HUDEP-2 (cell line): ENCODE measurements around the gene NFIC.
"Not testable (repeated sequence)": the region's sequence is repeated elsewhere in the genome, so short reads cannot be mapped to it uniquely, and the experiment has no call there.

Experiments used
- DNase-seq, 76 experiments: peaks; one replicate each; lab custom pipeline; 2025; ENCODE audit not compliant: unreplicated experiment in 76 of 76; lab: John Stamatoyannopoulos, UW

The NFIC gene

GRCh38 chr19:3365836-3366752, at the start of gene NFIC:
TSS of gene NFIC (plus strand) at chr19:3366583. CDS start at chr19:3366637, 54 bp downstream.
- peak in 61 of 76 experiments; percentile 24 to 81 (median 67) for DNase-seq

GRCh38 chr19:3316659-3317207, 49.6 kb upstream of the NFIC start:
- DNase-seq: no peak

- no peak for DNase-seq
Measured at GRCh38 chr19:3319643-3320353, 46.6 kb upstream of the NFIC start.

DNA sequence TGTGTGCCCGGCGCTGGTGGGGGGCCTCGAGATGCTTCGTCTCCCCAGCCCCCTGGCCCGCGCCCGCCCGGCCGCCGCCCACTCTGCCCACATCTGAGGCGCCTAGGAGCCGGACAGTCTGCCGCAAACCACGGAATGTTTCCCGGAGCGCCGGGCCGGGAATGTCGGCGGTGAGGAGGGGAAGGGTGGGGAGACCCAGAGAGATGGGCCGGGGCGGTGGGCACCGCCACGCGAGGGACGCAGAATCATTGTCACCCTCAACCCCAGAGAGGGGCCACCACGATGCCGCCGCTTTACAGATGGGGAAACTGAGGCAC, 46.1 kb upstream of the NFIC start:
- no peak for DNase-seq

DNA sequence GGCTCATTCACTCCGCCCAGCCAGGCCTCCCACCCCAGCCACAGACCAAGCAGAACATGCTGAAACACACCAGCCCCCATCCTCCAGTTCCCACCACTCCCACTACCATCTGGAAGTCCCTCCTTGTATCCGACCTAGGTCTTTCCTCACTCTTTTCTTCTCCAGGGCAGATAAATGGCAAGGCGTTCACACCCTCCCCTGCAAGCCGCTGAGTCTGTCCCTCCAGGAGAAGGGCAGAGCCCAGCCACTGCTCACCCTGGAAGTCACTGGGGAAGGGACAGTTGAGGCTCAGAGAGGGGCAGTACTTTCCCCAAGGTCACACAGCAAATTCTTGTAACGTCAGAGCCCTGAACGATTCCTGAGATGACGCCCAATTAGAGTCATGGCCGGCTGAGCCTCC, 45.5 kb upstream of the NFIC start:
- DNase-seq: no peak

GRCh38 chr19:3321696-3322095, 44.7 kb upstream of the NFIC start:
- DNase-seq: no peak

DNA sequence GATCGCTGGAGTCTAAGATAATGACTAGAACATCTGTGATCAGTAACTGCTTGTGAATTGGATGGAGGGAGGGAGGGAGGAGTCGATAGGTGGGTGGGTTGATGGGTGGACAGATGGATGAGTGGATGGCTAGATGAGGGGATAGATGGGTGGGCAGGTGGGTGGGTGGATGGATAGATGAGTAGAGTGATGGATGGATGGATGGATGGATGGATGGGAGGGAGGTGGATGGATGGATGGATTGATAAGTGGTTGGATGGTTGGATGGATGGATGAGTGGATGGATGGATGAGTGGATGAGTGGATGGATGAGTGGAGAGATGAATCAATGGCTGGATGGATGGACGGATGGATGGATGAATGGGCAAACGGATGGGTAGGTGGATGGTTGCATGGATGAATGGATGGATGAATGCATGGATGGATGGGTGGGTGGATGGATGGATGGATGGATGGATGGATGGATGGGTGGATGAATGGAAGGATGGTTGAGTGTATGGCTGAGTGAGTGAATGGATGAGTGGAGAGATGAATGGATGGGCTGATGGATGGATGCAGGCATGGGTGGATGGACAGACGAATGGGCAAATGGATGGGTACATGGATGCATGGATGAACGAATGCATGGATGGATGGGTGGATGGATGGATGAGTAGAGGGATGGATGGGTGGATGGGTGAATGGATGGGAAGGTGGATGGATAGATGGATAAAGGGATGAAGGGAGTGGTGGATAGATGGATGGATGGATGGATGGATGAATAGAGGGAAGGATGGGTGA, 44.0 kb upstream of the NFIC start:
- DNase-seq: no peak

DNA sequence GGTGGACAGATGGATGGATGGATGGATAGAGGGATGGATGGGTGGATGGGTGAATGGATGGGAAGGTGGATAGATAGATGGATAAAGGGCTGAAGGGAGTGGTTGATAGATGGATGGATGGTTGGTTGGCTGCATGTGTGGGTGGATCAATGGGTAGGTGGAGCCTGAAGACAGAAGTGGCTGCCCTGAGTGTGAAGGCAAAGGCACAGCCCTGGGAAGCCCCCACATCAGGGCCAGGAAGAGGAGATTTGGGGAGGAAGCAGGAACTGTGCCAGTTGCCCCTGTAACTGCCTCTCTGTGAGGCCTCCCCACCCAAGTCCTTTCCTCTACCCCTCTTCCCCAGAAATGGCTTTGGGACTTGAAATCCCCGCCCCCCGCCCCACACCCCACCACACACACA, 43.4 kb upstream of the NFIC start:
- no peak for DNase-seq

DNA sequence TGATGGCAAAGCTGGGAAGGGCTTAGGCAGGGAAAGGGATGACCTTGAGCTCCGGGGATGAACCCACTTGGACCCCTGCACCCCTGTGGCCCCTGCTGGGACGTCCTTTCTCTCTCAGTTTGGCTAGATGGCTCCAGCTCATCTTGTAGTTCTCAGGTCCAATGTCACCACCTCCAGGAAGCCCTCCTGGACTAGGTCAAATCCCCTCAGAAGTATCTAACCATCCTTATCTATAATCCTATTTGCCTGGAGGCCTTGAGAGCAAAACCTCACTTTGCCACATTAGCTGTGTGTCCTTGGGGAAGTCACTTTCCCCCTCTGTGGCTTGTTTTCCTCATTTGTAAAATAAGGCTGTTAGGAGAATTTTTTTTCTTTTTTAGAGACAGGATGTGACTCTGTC, 42.7 kb upstream of the NFIC start:
- no peak for DNase-seq

DNA sequence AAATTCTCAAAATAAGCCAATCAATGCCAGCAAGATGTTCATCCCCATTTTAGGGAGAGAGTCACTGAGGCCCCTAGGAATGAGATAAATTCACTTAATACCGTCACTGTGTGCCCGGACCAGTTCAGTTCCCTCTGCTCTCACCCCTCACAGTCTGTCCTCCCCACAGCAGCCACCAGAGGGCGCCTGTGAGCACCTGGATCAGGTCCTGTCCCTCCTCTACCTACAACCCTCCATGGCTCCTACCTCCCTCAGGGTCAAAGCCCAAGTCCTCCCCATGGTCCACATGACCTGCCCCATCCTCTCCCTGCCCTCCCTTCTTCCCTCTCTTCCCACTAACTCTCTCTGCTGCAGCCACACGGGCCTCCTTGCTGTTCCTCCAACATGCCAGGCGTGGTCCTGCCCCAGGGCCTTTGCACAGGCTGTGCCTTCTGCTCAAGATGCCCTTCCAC, 42.0 kb upstream of the NFIC start:
- DNase-seq: peak in 65 of 76 experiments; percentile 16 to 91 (median 69)

DNA sequence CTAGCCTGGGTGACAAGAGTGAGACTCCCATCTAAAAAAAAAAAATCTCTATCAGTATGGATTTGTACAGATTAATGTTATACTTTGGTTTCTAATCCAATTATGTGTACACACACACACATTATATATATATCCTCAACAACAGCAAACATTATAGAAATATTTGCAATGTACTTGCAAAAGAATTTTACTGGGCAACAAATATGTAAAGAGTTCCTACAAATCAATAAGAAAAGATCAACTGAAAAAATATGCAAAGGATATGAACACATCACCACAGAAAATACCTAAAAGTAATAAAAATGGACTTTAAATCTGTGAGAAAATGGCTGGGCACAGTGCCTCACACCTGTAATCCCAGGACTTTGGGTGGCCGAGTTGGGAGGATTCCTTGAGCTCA, 40.9 kb upstream of the NFIC start:
- DNase-seq: no peak

GRCh38 chr19:3328743-3329142, 37.6 kb upstream of the NFIC start:
- DNase-seq: no peak

DNA sequence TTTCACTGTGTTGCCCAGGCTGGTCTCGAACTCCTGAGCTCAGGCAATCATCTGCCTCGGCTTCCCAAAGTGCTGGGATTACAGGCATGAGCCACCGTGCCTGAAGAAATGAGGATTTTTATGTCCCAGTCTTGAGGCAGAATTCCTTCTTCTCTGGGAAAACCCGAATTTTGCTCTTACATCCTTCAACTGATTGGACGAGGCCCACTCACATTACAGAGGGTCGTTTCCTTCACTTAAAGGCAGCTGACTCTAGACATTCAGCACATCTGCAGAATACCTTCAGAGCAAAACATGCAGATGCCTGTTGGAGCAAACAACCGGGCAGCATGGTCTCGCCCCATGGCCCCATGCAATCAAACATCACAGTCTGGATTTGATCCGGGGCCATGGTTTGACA, 36.3 kb upstream of the NFIC start:
- no peak for DNase-seq

DNA sequence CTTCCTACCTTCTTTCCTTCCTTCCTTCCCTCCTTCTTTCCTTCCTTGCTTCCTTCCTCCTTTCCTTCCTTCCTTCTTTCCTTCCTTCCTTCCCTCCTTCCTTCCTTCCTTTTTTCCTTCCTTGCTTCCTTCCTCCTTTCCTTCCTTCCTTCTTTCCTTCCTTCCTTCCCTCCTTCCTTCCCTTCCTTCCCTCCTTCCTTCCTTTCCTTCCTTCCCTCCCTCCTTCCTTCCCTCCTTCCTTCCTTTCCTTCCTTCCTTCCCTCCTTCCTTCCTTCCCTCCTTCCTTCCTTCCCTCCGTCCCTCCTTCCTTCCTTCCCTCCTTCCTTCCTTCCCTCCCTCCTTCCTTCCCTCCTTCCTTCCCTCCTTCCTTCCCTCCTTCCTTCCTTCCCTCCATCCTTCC, 34.2 kb upstream of the NFIC start:
- not testable (repeated sequence) for DNase-seq

GRCh38 chr19:3333020-3333583, 33.3 kb upstream of the NFIC start:
- no peak for DNase-seq

GRCh38 chr19:3333662-3334061, 32.7 kb upstream of the NFIC start:
- DNase-seq: no peak

DNA sequence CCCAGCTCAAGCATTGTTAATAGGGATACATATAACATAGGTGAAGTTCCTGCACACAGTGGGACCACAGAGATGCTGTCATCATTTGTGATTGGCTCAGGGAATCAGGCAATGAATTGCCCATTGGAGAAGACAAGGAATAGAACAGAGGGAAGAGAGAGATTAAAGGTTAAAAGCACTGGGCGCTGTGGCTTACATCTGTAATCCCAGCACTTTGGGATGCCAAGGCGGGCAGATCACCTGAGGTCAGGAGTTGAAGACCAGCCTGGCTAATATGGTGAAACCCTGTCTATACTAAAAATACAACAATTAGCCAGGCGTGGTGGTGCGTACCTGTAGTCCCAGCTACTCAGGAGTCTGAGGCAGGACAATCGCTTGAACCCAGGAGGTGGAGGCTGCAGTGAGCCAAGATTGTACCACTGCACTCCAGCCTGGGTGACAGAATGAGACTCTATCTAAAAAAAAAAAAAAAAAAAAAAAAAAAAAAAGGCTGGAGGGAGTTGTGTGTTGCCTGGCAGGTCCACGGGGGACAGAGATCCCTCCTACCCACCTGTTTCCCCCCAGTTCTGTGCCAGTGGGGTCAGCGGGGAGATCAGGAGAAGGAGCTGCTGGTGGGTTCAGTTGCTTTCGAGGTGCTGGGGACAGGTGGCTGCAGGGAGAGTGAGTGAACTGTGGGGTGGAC, 31.5 kb upstream of the NFIC start:
- not testable (repeated sequence) for DNase-seq

DNA sequence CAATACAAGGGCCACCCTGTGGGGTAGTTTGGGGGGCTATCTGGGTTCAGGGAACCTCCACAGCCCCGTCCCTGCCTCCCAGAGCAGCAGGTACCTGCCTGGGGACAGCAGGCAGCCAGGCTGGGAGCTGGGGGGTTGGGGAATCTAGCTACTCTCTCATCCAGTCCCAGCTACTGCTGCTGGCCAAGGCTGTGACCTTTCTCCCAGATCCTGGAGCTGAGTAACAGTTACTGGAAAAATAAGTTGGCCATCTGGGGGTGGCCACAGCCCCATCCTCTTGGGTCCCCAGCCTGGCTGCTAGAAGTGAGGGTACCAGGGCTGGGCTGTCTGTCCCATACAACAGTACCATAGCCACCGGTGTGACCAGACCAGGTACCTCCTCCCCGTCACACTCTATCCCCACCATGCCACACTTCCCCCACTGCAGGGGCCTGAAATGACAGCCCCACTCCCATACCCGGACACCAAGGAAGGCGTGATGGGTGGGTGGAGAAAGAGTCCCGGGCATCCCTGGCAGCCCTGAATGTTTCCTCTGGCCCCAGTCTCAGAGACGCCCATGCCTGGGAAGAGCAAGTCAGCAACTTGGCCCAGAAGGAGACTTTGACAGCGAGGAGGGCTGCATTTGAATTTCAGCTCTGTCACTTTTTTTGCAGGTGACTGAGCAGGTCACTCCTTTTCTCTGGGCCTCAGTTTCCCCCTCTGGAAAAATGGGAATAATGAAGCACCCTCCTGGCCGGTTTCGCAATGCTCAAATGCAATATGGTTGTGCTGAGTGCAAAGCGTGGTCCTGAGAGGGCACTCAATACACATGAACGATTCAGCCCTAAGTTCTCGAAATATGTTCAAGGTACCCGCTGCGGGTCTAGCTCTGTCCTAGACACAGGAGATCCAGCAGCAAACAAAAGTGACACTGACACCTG, 30.7 kb upstream of the NFIC start:
- DNase-seq: no peak

DNA sequence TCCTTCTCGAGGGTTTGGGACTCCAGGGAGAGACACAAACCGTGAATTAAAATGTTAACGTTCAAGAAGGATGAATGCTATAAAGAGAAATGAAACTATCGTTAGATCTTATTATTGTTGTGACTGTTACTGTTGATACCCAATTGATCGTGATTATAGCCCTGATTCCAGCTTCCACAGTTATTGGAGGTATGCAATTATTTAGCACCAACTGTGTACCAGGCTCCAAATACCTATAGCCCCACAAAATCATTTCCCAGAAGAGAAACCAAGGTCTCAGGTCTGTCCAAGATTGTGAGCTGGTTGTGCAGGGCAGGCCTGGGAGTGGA, 30.1 kb upstream of the NFIC start:
- DNase-seq: no peak
